Measurements from ENCODE around the gene ZNF70.
A peak's percentile ranks its signal among the peaks of the same experiment; 100 is the strongest.

The ZNF70 gene

DNA sequence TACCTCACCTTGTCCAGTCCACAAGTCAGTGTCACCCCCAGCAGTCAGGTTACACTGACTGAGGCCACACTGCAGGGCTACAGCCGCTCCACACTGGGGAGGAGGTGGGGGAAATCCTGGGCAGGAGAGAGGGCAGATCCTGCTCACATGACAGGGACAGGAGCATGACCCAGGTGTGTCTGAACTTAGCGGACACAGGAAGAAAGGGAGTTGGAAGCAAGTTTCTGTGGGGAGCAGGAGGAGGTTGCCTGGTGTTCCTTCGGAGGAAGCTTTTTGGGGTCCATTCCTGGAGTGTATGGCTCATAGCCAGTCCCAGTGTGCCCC, 27.6 kb upstream of the ZNF70 start:
- no peak for DNase-seq

DNA sequence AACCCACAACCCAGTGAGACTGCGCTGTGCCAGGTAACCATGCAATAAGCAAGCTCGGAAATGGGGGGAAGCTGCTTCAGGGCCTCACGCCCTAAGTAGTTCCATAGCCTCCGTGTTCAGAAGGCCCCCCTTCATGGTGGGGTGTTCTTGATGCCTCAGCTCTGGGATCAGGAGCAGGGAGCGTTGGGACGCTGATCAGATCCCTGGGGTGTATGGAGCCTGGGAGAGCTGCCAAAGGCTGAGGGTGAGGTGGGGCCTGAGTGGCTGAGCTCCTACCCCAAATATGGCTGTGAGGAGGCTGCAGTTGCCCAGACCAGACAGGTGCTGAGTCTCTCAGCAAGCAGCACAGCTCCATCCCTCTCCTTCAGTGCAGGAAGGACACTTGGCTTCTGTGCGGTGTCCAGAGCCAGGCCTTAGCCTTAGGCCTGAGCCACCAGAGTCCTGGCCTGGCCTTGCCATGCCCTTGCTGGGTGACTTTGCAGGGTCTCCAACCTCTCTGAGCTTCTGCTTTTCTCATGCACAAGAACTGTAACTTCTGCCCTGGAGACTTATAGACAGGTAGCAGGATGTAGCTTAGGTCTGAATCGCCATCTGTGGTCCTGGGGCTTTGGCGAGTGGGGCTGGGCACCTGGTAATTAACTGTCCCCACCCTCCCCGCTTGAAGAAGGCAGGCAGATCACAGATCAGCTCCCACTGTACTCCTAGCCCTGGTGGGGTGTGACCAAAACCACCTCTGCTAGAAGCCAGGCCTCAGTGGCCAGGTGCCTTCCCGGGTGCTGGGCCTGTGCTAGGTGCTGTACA, 27.1 kb upstream of the ZNF70 start:
- no peak for DNase-seq

DNA sequence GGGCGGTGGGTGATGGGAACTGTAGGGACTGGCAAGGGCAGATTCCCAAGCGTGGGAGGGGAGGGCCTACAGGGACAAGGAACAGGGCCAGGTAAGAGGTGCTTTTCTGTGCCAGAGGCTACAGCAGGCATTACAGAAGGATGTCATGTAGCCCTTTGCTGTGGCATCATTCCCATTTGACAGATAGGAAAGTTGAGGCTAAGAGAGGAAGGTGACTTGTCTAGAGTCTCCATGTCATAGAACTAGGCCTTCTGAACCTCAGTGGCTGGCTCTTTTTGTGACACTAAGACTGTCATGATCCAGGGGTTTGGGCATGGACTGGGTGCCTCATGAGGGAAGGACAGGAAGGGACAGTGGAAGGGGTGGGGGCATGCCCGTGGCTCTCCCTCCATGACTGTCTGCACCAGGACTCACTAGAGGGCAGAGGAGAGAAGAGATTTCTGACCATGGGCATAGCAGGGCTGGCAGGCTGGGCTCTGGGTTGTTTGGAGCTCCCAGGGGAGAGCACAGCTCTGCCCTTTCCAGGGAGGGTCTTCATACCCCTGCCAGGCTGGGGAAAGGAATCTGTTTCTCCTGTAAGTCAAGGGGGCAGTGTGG, 25.0 kb upstream of the ZNF70 start:
- no peak for DNase-seq

DNA sequence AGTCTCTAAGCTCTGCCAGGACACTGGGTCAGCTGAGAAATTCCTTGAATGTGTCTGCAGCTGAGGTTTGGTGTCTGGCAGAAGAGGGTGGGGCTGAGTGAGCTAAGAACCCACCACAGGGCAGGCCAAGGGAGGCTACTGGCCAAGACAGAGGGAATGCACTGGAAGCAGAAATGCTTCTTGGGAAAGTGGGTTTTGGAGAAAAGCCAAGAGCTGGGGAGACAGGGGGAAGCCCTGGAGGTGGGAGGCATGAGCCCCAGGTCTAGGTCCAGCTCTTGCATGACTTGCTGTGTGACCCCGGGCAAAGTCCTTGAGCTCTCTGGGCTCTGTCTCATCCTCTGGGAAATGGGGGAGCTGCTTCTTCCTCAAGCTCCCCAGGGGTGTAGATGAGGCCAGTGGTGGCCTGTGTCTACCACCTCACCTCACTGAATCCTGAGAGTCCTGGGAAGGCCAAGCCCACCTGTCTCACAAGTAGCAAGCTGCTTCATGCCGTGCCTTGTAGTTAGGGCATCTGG, 24.1 kb upstream of the ZNF70 start:
- no peak for DNase-seq

DNA sequence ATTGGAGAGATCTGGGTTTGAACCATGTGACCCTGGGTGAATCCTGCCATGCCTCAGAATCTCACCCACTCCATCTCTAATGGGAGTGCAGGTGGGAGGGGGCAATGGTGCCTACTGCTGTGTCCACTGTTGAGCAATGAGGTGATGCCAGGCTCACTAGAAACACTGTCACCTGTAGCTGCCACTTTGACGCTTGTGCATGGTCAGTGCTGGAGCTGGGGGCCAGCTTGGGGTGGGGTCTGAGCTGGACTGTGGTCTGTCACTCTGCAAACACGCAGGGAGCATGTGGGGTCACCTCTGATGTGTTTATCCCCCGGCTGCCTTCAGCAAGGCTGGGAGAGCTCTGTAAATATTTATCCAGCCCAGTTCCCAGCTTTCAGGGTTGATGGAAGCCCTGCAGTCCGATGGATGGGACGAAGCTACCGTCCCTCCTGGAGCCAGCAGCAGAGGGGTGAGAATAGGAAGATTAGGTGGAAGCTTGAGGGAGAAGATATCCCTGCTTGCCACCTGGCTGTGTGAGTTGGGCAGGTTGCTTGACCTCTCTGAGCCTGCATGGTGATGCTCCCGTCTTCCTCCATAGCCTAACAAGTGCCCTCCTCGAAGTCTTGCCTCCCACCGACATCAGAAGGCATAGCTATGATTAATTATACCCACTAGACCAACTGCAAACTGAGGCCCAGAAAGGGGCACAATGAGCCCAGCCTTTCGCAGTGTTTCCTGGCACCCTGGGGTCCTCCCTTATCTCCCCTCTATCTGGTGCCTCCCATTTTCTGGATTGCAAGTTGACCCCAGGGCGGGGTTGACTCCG, 23.4 kb upstream of the ZNF70 start:
- DNase-seq: no peak

DNA sequence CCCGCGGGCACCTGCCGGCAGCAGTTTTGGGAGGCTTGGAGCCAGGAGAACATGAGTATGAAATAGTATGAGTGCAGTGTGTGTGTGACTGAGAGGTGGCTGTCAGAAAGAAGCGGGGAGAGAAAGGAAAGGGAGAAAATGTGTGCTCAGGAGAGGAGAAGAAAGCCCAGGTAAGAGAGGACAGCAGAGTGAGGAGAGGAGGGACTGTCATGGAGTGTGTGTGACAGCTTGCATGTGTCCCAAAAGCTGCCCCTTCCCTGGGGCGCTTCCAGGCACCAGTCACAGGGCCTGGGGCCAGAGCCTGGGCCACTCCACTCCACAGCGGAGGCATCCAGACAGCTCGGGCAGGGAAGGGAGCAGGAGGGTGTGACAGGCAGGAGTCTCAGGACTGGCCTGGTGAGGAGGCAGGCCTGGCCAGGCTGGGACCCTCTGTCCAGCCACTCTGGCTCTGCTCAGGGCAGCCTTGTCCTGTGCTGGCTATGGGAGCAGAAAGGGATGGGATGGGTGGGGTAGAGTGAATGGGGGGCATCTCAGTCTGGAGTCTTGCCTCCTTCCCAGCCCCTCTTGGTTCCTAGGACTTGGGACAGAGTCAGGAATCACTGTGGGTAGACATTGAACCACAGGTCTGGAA, 22.7 kb upstream of the ZNF70 start:
- no peak for DNase-seq

DNA sequence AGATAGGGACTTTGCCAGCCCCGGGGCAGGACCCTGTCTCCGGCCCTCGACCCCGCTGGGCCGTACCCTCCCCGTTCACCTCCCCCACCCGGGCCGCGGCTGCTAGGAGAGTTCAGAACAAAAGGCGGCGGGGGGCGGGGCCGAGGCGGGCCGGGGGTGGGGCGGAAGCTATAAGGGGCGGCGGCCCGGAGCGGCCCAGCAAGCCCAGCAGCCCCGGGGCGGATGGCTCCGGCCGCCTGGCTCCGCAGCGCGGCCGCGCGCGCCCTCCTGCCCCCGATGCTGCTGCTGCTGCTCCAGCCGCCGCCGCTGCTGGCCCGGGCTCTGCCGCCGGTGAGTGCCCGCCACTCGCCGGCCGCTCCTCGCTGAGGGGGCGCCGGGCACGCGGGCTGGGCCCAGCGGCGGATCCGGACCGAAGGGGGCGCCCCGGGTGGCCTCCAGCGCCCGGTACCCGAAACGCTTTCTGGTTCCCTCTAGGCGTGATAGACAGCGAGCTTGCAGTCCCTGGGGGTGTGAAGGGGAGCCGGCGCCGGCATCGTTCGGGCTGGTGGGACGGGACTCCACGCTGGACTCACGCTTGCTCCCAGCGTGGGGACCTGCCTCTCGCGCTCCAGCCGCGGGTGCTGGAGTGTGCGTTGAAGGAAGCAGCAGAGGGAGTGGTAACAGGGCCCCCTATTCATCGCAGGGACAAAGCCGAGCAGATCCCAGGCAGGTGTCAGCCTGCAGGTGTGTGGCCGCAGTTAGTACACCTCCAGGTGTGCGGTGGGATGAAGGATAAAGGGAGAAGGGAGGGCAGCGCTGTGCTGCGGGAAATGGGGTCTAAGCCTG, 21.9 kb upstream of the ZNF70 start, which contains the start of gene MMP11:
TSS of gene MMP11 (plus strand) at position 201 of the 825 bp plus-strand sequence. CDS start at position 223, 22 bp downstream.
- DNase-seq: no peak

DNA sequence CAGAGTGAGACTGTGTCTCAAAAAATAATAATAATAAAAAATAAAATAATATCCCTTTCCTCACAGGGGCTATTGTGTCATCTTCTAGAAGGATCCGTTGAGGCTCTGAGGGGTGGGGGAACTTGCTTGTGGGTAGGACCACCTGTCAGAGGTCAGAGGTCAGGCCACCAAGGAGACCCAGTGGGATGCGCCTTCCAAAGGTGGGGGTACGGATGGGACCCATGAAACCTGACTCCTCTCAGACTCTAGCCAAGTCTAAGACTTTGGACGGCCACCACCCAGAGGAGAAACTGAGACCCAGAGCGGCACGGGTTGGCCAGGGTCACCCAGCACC, 21.4 kb upstream of the ZNF70 start:
- no peak for DNase-seq

DNA sequence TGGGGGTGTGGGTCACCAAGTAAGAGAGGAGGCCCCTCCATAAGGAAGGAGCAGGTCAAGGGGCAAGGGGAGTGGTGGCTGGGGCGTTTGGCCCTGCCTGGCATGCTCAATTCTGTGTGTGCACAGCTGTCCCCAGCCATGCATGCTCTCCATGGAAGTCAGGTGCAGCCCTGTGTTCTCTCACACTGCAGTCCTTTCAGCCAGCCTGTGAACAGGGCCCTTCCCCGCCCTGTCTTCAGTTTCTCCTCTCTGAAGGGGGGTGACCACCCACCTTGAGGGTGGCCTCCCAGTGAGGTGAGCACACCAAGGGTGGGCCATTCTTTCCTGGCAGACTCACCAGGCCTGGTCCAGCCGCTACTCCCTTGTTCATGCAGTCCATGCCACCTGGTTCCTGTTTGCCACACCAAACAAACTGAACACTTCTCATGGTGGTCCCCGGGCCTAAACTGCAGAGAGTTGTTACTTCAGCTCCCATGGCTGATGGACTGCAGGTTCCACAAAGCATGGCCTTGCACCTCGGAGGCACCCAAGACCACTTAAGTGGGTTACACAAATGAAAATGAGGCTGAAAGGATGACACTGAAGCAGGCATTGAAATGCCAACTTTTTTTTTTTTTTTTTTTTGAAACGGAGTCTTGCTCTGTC, 18.5 kb upstream of the ZNF70 start:
- DNase-seq: no peak

DNA sequence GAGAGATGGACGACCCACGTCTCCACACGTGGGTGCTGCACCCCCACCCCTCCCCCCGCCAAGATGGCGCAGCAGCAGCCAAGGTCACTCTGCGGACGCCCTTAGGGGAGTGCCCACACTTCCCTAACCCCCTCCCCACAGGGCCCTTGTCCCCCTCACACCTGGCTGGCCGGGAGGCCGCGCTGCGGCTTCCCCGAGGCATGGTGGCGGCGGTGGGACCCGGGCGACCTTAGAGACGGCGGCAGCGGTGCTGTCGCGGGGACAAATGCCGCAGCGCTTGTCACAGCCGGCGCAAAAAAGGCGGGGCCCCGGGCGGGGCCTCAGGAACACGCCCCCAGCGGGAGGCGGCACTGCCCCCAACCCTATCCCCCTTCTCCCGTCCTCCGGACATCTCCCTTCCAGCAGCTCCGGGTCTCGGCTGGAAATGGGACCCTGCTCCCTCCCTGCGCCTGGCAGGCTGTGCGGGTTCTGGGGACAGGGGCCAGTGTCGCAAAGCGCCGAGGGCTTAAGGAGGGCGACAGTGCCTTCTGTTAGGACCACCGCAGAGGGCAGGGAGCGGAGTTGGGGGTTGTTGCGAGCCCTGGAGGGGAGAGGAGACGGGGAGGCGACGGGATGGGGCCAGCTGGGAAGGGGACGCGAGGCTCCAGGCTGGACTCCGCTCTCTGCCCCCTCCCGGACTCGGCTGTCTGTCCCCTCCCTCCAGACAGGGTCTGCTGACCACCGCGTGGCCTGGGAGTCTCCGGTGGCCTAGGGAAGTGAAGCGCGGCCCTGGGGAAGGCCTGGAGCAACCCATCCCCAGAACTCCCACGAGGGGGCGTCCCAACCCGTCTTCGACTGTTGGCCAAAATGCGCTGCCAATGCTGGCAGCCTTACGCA, 17.0 kb upstream of the ZNF70 start, which contains the start of gene CHCHD10:
TSS of gene CHCHD10 (minus strand) at position 300 of the 876 bp plus-strand sequence. CDS start at position 202, 98 bp downstream.
- DNase-seq: peak; percentile 20

DNA sequence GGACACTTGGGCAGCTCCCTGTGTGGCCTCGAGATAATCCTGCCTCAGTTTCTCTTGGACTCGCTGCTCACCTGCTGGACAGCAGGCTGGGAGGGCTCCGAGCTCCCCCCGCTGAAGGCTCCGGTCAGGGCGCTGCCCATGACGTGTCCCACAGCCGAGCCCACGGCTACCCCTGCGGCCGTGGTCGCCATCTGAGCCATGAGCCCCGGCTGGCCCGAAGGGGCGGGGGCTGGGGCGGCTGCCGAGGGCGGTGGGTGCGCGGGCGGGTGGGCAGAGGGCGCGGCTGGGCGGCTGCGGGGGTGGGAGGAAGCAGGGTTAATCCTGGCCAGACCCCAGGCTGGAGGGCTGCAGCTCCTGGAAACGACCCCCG, 16.4 kb upstream of the ZNF70 start:
- no peak for DNase-seq

DNA sequence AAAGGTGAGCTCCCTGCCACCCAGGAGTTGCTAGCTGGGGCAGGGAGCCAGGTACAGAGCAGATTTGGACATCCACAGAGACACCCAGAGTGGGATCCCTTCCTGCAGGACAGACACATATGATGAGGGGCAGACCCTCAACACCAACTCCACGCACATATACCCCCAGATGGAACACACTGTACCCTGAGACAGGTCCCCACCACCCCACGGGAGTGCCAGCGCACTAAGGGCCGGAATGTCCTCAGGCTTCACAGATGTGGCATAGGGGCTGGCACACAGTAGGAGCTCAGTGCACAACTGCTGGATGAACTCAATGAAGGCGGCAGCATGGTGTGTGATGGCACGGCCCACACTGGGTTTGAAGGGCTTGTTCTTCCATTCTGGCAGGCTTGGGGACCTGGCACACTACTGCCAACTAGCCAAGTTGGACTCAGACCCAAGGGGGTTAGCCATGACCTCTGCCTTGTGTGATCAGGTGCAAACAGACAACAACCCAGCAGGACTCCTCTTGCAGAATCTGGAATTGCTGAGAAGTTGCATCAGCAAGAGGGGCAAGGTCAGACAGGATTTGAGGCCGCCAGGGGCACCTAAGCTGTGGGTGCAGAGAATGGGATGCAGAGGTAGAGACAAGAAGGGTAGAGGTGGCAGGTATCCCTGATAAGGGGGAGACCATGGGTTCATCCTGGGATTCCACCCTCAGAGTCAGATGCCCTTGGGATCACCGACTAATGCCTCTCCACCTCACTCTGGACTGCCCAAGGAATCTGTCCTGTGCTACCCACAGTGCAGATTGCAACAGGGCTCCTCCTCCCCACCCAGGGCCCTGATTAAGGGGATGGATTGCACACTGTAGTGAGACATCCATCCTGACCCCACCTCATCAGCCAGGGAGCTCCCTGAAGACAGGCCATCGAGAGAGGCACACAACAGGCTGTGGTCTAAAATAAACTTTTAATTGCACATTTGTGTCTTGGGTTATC, 14.3 kb upstream of the ZNF70 start:
- no peak for DNase-seq

DNA sequence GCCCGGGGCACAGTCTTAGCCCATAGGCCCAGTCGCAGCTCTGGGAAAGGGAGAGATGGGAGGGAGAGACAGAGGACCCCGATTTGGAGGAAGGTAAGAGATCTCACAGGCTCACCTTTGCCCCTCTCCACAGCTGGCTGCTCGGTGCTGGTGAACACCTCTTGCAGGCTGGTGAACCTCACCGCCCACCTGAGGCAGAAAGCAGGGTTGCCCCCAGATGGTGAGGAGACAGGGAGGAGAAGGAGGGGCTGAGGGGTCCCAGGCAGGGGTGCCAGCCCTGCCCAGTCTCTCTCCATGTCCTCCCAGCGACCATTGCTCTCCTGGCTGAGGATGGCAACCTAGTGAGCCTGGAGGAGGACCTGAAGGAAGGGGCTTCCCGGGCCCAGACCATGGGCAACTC, 13.0 kb upstream of the ZNF70 start:
- DNase-seq: no peak

DNA sequence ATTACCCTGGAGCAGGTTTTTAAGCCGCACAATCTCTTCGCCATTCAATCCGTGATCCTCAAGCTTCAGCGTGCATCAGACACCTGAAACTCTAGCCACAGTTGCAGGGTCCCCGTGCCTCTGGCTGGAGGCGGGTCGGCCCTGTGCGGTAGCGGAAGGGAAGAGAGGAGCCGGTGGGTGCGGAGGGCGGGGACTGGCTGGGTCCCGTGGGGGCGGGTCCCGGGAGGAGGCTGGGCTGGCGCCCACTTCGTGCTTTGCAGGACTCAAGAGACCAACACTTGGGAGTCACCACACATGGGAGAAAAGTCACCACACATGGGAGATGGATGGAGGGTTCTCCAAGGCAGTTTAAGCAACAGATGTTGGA, 12.7 kb upstream of the ZNF70 start:
- DNase-seq: no peak

DNA sequence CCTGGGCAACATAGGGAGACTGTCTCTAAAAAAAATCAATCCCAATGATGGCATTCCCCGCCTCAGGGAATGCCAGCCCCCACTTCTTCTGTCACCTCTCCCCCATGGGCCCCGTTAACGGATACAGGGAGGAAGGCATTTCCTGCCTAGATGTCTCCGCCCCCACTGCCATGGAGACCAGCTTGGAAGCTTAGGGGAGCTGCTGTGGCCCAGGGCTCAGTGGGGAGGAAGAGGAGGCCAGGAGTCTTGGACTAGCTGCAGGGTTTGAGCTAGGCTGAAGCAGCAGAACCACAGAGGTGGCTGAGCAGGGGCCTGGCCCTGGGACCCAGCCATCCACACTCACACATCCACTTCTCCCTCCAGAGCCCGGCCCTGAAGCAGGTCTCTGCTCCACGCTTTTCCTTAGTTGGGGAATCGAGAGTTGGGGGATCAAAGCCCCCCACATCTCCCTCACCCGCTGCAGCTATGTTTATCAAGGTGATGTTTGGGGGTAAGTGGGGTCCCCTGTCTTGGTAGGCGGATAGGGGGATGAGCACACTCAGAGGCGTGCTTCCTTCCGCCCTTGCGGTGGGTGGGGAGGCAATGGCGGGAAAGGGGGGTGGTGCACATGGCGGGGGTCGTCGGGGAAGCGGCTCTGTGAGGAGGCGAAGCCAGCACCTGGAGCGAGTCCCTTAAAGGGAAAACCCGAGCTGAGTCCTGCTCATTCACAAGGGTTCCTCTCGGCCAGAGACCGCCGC, 12.1 kb upstream of the ZNF70 start, which contains the start of gene C22orf15:
TSS of gene C22orf15 (plus strand) at position 149 of the 737 bp plus-strand sequence. CDS start at position 466, 317 bp downstream.
- DNase-seq: no peak

DNA sequence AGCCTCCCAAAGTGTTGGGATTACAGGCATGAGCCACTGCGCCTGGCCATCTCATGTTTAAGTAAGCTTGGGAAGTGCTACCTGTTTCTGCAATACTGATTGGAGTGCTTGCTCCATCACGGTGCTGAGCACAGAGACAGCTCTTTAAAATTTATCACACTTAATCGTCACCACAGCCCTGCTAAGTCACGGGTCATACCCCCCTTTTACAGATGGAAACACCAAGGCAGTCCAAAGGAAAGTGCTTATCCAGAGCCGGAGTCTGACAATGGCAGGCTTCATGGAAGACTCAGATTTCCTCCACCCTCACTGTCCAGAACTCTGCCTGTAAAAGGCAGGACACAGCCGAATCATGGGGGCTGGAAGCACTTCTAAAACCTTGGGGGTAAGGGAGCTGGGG, 9.1 kb upstream of the ZNF70 start:
- no peak for DNase-seq

DNA sequence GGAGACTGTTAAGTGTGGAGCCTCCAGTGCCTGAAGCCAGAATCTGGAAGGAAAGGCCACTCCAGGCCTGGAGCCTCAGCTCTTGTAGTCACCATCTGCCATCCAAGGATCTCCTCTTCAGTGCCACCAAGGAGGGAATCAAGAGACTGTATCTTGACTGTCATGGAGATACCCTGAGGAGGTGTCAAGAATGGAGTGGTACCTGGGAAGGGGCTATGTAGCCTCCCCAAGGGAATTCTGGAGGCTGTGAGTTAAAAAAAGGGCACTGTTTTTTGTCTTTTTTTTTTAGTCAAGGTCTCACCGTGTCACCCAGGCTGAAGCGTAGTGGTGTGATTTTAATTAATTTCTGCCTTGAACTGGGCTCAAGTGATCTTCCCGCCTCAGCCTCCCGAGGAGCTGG, 8.7 kb upstream of the ZNF70 start:
- DNase-seq: no peak

DNA sequence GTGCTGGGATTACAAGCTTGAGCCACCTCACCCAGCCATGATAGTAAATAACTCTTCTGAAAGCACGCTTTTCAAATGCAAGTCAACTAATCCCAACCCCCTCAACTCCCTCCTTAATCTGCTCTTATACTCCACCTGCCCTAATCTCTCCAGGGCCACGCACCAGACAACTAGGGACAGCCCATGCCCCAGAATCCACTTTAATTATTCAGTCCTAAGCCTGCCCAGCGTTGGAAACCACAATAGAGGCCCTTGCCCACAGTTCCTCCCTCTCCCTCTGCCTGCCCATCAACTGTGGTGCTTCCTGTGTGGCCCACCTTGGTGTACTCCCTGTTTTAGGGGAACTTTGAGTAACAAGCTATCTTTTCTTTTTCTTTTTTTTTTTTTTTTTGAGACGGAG, 6.0 kb upstream of the ZNF70 start:
- DNase-seq: no peak

DNA sequence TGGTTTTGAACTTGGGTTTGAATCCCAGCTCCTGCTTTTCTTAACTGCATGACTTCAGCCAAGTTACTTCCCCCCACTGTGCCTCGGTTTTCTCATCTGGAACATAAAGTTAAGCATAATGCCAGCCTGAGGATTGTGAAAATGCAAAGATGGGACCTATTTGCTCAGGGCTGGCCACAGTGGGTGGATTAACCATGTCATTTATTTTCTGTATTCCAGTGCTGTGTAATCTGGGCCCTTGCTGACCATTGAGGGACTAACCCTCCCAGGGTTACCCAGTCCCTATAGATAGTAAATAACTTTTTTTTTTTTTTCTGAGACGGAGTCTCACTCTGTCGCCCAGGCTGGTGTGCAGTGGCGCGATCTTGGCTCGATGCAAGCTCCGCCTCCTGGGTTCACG, 4.8 kb upstream of the ZNF70 start:
- DNase-seq: no peak

Measured in GOT3 (cell line).